MCF 10A (cell line): ENCODE results near the gene ASPG. TPM values are rescaled to one million over a fixed set of nuclear protein-coding genes. Genes with fewer than 3 reads are reported as not detected.

Experiments
- BruUV-seq: library from RNA; stranded (reverse); fragments of 400-500 nt; replicated peaks from 2 replicates; lab custom pipeline; 2021; lab: Mats Ljungman, UMichigan
- CTCF ChIA-PET: fragments of 300-600 bp; sonication (Branson Sonifier 250); formaldehyde crosslinking; extraction: SDS; loops from one replicate; lab custom pipeline; 2021; ENCODE audit warnings: antibody characterized with exemption, inconsistent platforms; lab: Yijun Ruan, JAX
- POLR2A ChIA-PET: fragments of 300-600, 350-650 bp; sonication (Branson Sonifier 250); formaldehyde crosslinking; extraction: SDS; loops from one replicate; lab custom pipeline; 2020; ENCODE audit warnings: antibody characterized with exemption, inconsistent platforms; lab: Yijun Ruan, JAX
- DNase-seq: peaks from one replicate; pipeline ENCODE4 v3.0.0-alpha.2; 2018; ENCODE audit not compliant: unreplicated experiment
- H3K27ac Mint-ChIP-seq: one replicate; pipeline ENCODE4 v1.8.0; 2022; ENCODE audit warnings: mild to moderate bottlenecking, low read depth, mixed read lengths; ENCODE audit not compliant: unreplicated experiment
- H3K27me3 Mint-ChIP-seq: one replicate; pipeline ENCODE4 v1.8.0; 2022; ENCODE audit warnings: mixed read lengths; ENCODE audit not compliant: insufficient read depth, unreplicated experiment
- H3K36me3 Mint-ChIP-seq: one replicate; pipeline ENCODE4 v1.8.0; 2022; ENCODE audit warnings: mild to moderate bottlenecking, moderate library complexity, mixed read lengths; ENCODE audit not compliant: insufficient read depth, unreplicated experiment
- H3K4me1 Mint-ChIP-seq: one replicate; pipeline ENCODE4 v1.8.0; 2022; ENCODE audit warnings: mixed read lengths; ENCODE audit not compliant: insufficient read depth, unreplicated experiment
- H3K4me3 Mint-ChIP-seq: one replicate; pipeline ENCODE4 v1.8.0; 2022; ENCODE audit warnings: mild to moderate bottlenecking, moderate library complexity, mixed read lengths; ENCODE audit not compliant: unreplicated experiment
- H3K9me3 Mint-ChIP-seq: one replicate; pipeline ENCODE4 v1.8.0; 2022; ENCODE audit warnings: mixed read lengths; ENCODE audit not compliant: unreplicated experiment
- intact Hi-C: fragments of 100-400 bp; cut with micrococcal nuclease; formaldehyde crosslinking; loops from 2 replicates; pipeline ENCODE4 v1.14.1; 2022
- total RNA-seq: library from RNA; stranded (reverse); gene quantifications from 2 replicates; pipeline ENCODE4 v1.2.3, GENCODE V29; 2022
- TF ChIP-seq, protein P1 (sequence below): fragments of 200-600 bp; IDR thresholded peaks from one replicate; pipeline ENCODE4 v1.8.0; 2022; ENCODE audit warnings: antibody characterized with exemption, mild to moderate bottlenecking; ENCODE audit not compliant: unreplicated experiment

Gene ASPG
- total RNA-seq, 1 experiment from 2014 or later: 0.12 TPM

DNA sequence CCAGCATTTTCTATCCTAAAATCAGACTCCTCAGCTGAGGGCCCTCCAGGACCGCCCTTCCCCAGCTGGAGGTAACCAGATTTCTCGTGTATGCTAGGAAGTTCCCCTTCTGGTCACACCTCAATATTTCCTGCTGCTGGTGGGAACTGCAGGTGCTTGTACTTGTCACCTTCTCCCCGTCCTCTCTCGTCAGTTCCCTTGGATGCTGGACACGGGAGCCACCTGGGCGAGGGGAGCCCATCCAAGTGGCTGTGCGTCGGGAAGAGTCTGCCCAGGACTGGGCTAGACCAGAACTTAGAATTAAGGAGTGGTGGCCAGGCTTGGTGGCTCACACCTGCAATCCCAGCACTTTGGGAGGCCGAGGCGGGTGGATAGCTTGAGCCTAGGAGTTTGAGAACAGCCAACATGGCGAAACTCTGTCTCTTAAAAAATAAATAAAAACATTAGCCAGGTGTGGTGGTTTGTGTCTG is 29.7 kb downstream of the ASPG start:
- CTCF ChIA-PET: interaction anchor here (1.0 to 2.3 kb wide), 3 partner anchors 10 to 21 kb away, joined by 3 to 7 read pairs (median 5); no protein-coding TSS in a partner anchor
- intact Hi-C loops: no loop called here
- DNase-seq: no peak
- Mint-ChIP-seq H3K27me3 (no peaks in the 10 kb centered on the region), H3K4me3 (peak overlapping the region; percentile 21), H3K4me1 (no peaks in the 10 kb centered on the region), H3K9me3 (no peaks in the 10 kb centered on the region), H3K36me3 (no peaks in the 10 kb centered on the region), H3K27ac (peak overlapping the region; percentile 51)
- POLR2A ChIA-PET: no interaction called here
- TF ChIP-seq, protein P1, sequence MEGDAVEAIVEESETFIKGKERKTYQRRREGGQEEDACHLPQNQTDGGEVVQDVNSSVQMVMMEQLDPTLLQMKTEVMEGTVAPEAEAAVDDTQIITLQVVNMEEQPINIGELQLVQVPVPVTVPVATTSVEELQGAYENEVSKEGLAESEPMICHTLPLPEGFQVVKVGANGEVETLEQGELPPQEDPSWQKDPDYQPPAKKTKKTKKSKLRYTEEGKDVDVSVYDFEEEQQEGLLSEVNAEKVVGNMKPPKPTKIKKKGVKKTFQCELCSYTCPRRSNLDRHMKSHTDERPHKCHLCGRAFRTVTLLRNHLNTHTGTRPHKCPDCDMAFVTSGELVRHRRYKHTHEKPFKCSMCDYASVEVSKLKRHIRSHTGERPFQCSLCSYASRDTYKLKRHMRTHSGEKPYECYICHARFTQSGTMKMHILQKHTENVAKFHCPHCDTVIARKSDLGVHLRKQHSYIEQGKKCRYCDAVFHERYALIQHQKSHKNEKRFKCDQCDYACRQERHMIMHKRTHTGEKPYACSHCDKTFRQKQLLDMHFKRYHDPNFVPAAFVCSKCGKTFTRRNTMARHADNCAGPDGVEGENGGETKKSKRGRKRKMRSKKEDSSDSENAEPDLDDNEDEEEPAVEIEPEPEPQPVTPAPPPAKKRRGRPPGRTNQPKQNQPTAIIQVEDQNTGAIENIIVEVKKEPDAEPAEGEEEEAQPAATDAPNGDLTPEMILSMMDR: no peak
- no TSS peak for BruUV-seq

DNA sequence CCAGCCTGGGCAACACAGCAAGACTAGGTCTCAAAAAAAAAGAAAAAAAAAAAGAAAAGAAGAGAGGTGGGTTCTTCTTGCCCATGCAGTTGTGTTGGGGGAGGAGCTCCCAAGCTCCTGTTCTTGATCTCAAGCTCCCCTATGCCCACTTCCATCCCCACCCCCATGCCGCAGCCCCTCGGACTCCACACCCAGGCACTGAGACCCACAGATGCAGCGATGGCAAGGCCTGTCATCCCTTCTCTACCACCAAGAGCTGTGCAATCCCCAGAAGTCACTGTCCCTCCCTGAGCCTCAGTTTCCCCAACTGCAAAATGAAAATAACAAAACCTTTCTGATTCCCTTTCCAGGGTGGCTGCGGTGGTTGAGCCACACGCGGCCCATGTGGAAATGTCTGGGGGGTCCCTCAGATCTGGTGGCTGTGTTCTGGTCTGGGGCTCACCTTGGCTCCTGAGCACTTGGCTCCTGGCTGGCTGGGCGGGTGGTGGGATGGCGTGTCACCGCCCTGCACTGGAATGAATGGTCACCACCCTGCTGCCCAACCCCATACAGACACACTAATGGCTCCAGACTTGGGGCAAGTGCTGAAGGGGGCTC is 30.3 kb downstream of the ASPG start:
- H3K36me3 Mint-ChIP-seq: no peaks in the 10 kb centered on the region
- no TSS peak for BruUV-seq

DNA sequence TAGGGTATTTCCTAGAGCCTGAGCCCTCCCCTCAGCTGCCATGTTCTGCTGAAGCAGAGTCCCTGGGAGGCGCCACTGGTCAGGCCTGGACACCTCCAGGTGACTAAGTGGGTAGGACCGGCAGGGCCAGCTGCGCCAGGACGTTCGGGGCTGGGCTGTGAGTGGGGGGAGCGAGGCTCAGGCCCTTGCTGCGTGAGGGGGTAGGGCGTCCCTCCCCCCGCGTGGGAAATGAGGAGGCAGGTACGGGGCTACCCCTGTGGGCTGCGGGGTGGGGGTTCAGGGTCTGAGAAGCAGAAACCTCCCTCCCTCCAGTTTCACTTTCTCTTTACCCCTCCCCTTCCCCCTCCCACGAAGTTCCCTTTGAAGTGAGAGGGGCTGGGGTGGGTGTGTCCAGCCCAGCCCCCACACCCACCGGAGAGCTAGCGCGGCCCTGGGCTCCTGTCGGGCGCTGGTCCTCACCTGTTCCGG is 30.8 kb downstream of the ASPG start:
- ChIA-PET CTCF (interaction anchor here (1.4 to 2.3 kb wide), 2 partner anchors 14 to 39 kb away, joined by 5 to 6 read pairs; no protein-coding TSS in a partner anchor), POLR2A (interaction anchor here (0.7 kb wide), 1 partner anchor 564 kb away, joined by 3 read pairs; no protein-coding TSS in a partner anchor)
- Mint-ChIP-seq H3K9me3 (no peaks in the 10 kb centered on the region), H3K27me3 (peaks cover 11% of the 10 kb centered on the region), H3K27ac (no peak overlapping the region), H3K4me3 (peak overlapping the region; percentile 71), H3K36me3 (no peaks in the 10 kb centered on the region), H3K4me1 (no peaks in the 10 kb centered on the region)
- TF ChIP-seq, protein P1: no peak
- no peak for DNase-seq
- intact Hi-C loops: no loop called here
- BruUV-seq: TSS peak; percentile 55

More for the DNA sequence above, 30.3 kb downstream of the ASPG start:
- DNase-seq: no peak
- no peaks in the 10 kb centered on the region for H3K4me1 Mint-ChIP-seq
- H3K9me3 Mint-ChIP-seq: no peaks in the 10 kb centered on the region
- no peak overlapping the region for H3K27ac Mint-ChIP-seq
- TF ChIP-seq, protein P1: no peak
- peak overlapping the region; percentile 71 for H3K4me3 Mint-ChIP-seq
- peaks cover 6% of the 10 kb centered on the region for H3K27me3 Mint-ChIP-seq
- ChIA-PET POLR2A (no interaction called here), CTCF (interaction anchor here (0.6 to 2.3 kb wide), 5 partner anchors 9 to 44 kb away, joined by 3 to 7 read pairs (median 5); no protein-coding TSS in a partner anchor)
- intact Hi-C loops: no loop called here

DNA sequence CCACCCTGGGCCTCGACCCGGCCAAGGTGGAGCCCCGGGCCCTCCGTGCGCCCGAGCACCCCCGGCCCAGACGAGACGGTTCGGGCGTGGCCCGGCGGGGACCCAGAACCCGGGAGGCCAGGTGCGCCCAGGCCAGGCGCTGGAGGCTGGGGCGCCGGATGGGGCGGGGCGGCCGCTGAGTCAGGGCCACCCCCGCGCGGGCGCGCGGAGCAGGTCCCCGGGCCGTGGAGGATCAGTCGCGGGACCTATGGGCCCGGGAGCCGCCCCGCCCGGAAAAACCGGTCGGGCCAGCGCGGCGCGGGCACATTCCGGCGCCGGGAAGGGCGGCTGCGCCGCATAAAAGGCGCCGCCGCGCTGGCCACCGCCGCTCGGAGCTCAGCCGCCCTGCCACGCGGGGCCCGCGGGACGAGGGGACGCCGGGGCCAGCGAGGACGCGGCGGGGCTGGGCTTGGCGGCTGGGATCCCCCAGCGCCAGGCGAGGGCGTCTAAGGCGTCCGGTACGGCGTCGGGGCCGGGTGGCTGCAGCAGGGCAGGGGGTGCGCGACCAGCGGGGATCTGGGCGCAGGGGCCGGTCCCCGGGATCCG is 31.3 kb downstream of the ASPG start:
- Mint-ChIP-seq H3K27ac (no peak overlapping the region), H3K27me3 (peaks cover 17% of the 10 kb centered on the region), H3K4me3 (peak overlapping the region; percentile 71), H3K4me1 (no peaks in the 10 kb centered on the region), H3K9me3 (no peaks in the 10 kb centered on the region), H3K36me3 (no peaks in the 10 kb centered on the region)
- ChIA-PET CTCF (interaction anchor here (0.6 to 1.4 kb wide), 2 partner anchors 39 to 194 kb away, joined by 3 to 6 read pairs; no protein-coding TSS in a partner anchor), POLR2A (interaction anchor here (0.7 kb wide), 1 partner anchor 563 kb away, joined by 3 read pairs; no protein-coding TSS in a partner anchor)
- DNase-seq: no peak
- no TSS peak for BruUV-seq
- intact Hi-C loops: no loop called here
- TF ChIP-seq, protein P1: no peak
